ENCODE data around the gene OR2A7. TPM values are rescaled to one million over a fixed set of nuclear protein-coding genes. Genes with fewer than 3 reads are reported as not detected.
A peak's percentile ranks its signal among the peaks of the same experiment; 100 is the strongest.
"Not testable (repeated sequence)": the region's sequence is repeated elsewhere in the genome, so short reads cannot be mapped to it uniquely, and the experiment has no call there.

The OR2A7 gene
- total RNA-seq, 1 donor from 2014 or later = 5.7 TPM

GRCh38 chr7:144252307-144252706 is 12.3 kb downstream of the OR2A7 start:
- ATAC-seq = not testable (repeated sequence)

GRCh38 chr7:144247674-144248330 is 16.8 kb downstream of the OR2A7 start:
- not testable (repeated sequence) for ATAC-seq

- not testable (repeated sequence) for ATAC-seq
Measured at GRCh38 chr7:144246967-144247366, 17.6 kb downstream of the OR2A7 start.

- not testable (repeated sequence) for ATAC-seq
Measured at GRCh38 chr7:144245372-144245771, 19.2 kb downstream of the OR2A7 start.

GRCh38 chr7:144239365-144239764 is 25.2 kb downstream of the OR2A7 start, which contains the start of gene OR2A42:
TSS of gene OR2A42 (minus strand) at chr7:144239605. CDS start at chr7:144232843, 6,762 bp downstream.
- not testable (repeated sequence) for ATAC-seq

- not testable (repeated sequence) for ATAC-seq
Measured at GRCh38 chr7:144238530-144239082, 26.0 kb downstream of the OR2A7 start.

- not testable (repeated sequence) for ATAC-seq
Measured at GRCh38 chr7:144233039-144233438, 31.6 kb downstream of the OR2A7 start.

- not testable (repeated sequence) for ATAC-seq
Measured at GRCh38 chr7:144231027-144231426, 33.6 kb downstream of the OR2A7 start.

GRCh38 chr7:144228810-144229209 is 35.8 kb downstream of the OR2A7 start:
- not testable (repeated sequence) for ATAC-seq

- ATAC-seq = not testable (repeated sequence)
Measured at GRCh38 chr7:144226866-144227265, 37.7 kb downstream of the OR2A7 start.

GRCh38 chr7:144223675-144224074 is 40.9 kb downstream of the OR2A7 start:
- not testable (repeated sequence) for ATAC-seq

- not testable (repeated sequence) for ATAC-seq
Measured at GRCh38 chr7:144220531-144220930, 44.1 kb downstream of the OR2A7 start.

GRCh38 chr7:144219149-144219548 is 45.4 kb downstream of the OR2A7 start:
- peak; percentile 59 for ATAC-seq

GRCh38 chr7:144218581-144218980 is 46.0 kb downstream of the OR2A7 start:
- ATAC-seq = not testable (repeated sequence)

GRCh38 chr7:144217200-144217599 is 47.4 kb downstream of the OR2A7 start:
- ATAC-seq = not testable (repeated sequence)

Other genes with a start within 250 kb of the OR2A7 start
- gene OR2A5, start 215.8 kb downstream of the OR2A7 start, total RNA-seq = not detected
- not detected for gene OR2A25, start 195.0 kb downstream of the OR2A7 start, total RNA-seq
- not detected for gene OR2A12, start 178.5 kb downstream of the OR2A7 start, total RNA-seq
- not detected for gene OR2A2, start 155.2 kb downstream of the OR2A7 start, total RNA-seq
- gene OR2A14, start 141.6 kb downstream of the OR2A7 start, total RNA-seq = not detected
- 3.1 TPM for gene CTAGE4, start 81.3 kb downstream of the OR2A7 start, total RNA-seq
- gene ARHGEF35, start 69.0 kb downstream of the OR2A7 start, total RNA-seq = 19.7 TPM
- gene OR2A42, start 25.2 kb downstream of the OR2A7 start, total RNA-seq = not detected
- gene CTAGE8, start 4.5 kb upstream of the OR2A7 start, total RNA-seq = 1.8 TPM
- gene OR2A1, start 47.6 kb upstream of the OR2A7 start, total RNA-seq = not detected
- 47.0 TPM for gene ARHGEF5, start 90.6 kb upstream of the OR2A7 start, total RNA-seq
- not detected for gene NOBOX, start 138.9 kb upstream of the OR2A7 start, total RNA-seq